CD4-positive, alpha-beta T cell treated with Interleukin-2 at 100 ng/mL for 4 hours (primary cell): ENCODE measurements around the gene GBX1.

ENCODE experiments used
- DNase-seq: peaks from one replicate; pipeline ENCODE4 v3.0.0-alpha.2; 2020; ENCODE audit warnings: low spot score

Gene GBX1

DNA sequence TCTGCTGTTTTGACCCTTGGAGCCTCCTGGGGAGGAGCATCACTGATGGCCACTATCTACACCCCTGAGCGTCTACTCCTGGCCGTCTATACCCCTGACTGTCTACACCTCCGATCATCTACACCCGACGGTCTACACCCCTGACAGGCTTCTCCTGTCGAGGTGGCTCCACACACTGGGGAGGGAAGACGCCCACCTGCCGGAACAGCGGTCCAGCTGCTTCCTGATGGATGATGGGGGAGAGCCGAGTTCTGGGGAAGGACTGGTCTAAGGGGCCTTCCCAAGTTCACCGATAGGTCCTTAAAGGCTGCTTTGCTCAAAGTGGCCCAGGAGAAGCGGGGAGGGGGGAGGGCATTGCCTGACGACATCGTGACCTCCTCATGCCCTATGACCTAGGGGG lies 39.4 kb downstream of the GBX1 start:
- DNase-seq, result no peak

DNA sequence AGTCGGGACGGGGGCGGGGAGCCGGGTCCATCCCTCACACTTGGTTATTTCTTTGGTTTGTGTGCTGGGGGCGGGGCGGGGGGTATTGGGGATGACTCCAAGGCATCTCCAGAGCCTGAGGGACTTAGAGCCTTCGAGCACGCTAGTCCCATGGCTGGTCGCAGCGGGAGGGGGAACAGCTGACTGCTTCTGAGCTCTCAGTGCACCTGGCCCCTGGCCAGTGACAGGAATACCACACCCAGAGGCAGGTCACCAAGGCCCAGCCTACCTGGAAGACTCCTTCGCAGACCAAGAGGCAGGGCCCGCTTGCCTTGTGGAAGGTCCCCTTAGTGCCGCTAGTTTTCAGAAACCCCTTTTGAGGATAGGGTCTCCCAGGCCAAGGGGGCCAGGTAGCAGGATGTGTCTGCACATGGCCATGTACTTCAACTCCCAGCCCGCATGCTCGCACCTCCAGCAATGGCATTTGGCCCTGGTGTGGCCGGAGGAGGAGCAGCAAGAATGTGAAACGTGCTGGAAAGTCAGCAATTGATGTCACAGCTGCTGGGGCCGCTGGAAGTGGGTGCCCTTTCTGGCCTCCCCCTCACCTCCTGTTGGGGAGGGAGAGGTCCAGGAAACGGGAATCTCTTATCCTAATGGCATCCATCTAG lies 40.9 kb downstream of the GBX1 start:
- no peak for DNase-seq

DNA sequence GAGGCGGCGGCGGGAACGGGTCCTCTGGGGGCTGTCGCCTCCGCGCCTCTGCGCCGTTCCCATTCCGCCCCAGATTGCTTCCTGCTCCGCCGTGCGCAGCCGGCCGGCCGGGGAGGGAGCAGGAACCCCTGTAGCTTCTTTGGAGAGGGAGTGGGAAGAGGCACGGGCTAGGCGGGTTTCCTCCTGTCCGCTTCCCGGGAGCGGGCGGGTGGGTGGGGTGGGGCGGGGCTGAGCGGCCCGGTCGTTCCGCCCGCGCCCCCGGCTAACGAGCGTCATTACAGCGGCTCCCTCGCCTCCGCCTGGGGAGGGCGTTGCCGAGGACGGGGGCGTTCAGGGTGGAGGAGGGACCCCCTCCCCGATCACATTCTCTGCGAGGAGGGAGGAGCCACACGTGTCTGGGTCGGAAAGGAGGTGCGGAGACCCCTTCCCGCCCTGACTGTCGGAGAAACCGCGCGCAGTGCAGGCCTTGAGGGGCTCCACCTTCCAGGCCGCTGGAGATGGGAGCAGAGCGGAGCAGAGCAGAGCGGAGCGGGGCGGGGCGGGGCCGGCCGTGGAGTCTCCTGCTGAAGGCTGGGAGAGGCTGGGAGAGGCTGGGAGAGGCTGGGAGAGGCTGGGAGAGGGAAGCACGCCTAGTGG lies 41.5 kb downstream of the GBX1 start:
- no peak for DNase-seq

DNA sequence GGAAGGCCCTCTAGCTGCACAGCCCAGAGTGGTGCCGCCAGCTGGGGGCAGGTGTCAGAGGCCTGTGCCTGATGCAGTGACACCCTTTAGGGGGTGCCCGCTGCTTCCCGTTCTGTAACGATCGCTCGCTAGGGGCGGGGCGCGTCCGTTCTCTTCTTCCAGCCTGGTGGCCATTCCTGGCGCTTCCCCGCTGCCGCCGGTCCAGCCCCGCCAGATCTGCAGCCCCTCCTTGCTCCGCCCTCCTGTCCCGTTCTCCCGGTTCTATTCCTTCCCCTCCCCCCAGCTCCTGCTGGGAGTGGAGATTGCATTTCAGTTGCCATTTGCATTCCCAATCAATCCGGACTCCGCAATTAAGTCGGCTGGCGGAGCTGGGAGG lies 42.0 kb downstream of the GBX1 start:
- DNase-seq, result no peak

DNA sequence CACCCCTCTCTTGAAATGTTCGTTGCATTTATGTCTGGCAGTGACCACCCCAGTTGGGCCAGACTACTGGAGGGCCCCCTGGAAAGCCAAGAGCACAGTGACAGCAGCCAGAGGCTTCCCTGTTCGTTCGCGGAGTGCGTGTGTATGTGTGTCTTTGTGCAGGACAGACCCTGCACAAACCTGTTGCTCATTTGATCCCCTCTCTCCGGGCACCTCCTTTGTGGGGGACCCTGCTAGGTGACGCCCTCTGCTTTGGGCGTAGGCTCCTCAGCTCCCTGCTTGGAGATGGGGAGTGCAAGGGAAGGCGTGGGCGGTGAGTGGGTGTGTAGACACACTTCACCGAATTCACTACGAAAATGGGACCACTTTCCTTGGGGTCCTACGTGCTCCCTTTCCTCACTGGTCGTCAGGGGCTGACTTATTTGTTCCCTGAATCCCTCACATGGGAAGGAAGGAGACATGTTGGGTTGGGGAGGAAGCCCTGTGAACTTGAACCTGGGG lies 42.5 kb downstream of the GBX1 start:
- DNase-seq, result no peak

DNA sequence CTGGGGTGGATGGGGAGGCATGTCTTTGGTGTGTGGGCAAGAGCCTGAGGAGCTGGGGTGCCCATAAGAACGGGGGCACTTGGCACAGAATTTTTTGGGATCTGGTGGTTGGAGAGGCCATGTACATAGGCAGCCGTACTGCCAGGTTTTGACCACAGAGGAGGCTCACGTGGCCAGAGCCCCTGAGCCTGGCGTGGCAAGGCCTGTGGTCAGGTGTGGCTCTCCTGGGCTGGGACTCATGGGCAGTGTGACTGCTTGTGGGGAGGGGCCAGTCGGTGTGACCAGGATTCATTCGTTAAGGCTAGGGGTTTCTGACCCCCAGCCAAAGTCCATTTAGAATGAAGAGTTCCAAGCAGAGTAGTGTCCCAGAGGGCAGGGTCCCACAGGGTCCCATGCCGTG lies 43.0 kb downstream of the GBX1 start:
- DNase-seq, result no peak

DNA sequence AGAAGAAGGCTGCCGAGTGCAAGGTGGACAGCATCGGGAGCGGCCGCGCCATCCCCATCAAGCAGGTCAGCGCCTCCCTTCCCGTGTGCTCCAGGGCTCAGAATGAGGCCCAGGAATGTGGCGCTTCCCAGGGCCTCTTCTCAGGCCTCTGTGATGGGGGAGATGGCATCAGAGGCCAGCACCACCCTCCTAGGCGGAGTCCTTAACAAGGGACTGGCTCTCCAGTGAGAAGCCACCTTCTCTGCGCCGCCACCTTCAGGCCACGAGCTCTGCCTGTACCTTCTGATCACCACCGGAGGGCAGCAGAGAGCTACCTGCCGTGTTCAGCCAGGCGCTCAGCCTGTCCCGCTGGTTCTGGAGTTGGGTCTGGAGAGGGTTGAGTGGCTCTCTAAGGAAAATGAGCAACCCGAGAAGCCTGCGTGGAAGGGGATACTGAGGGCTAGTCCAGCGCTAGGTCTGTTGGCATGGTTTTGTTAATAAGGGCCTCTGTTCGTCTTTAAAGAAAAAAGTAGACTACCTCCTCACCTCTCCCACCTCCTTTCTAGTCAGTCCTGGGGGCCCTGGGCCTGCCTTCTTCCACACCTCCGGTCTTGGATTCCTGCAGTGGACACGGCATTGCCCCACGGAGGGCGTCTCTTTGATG lies 43.6 kb downstream of the GBX1 start:
- peak; percentile 87 for DNase-seq

DNA sequence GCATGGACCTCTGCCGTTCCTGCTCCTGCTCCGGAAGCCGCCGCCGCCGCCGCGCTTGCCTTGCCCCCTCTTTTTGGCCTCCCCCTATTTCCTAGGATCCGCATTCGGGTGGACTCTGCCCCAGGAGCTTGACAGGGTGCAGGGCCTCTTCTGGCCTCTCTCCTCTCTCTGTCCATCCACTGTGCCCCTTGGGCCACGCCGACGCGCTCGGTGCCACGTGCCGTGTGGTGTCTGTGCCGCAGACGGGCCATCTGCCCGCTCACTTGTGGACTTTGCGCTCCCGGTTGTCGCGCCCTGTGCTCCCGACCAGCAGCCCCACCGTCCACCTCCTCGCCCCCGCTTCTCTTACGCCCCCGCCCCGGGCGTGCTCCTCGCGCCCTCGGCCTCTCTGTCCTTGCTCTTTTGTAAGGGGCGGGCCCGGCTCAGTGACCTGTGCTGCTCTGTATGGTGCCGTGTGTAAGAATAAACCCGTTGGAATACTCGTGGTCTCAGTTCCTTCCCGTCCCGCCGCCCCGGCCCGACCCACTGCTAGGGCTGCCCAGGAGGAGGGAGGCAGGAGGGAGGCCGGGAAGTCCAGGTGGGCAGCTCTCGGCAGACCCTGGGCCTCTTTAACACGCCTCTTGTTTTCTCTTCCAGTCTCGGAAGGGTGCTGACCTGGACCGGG lies 44.2 kb downstream of the GBX1 start:
- DNase-seq, result no peak

DNA sequence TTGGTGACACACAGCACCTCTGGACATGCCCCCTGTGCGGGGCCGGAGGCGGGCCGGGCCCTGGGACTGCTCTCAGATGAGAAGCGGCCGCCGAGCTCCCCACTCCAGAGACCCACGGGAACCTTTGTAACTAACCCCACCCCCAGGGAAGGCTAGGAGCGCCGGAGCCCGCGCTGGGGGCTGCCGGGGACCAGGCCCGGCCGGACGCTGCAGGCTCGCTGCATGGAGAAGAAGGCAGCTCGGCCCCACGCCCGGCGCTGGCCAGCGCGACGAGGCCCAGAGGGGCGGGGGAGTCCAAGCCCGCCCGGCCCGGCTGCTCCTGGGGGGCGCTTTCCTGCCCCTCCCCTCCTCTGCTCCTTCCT lies 44.7 kb downstream of the GBX1 start:
- no peak for DNase-seq

DNA sequence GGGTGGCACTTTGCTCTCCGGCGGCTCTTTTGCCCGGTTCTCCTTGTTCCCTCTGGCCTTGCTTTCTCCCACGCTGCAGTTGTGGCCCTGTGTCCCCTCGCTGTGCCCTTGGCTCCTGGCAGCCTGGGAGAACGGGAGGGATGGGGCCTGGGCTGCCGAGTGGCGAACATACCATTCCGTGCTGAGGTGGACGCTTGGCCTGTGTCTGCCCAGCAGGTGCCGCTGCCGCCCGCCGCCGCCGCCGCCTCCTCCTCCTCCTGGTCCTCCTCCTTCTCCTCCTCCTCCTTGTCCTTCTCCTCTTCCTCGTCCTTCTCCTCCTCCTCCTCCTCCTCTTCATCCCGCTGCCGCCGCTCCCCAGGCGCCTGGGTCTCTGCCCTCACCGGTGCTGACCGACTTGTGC lies 45.2 kb downstream of the GBX1 start:
- DNase-seq, result no peak

DNA sequence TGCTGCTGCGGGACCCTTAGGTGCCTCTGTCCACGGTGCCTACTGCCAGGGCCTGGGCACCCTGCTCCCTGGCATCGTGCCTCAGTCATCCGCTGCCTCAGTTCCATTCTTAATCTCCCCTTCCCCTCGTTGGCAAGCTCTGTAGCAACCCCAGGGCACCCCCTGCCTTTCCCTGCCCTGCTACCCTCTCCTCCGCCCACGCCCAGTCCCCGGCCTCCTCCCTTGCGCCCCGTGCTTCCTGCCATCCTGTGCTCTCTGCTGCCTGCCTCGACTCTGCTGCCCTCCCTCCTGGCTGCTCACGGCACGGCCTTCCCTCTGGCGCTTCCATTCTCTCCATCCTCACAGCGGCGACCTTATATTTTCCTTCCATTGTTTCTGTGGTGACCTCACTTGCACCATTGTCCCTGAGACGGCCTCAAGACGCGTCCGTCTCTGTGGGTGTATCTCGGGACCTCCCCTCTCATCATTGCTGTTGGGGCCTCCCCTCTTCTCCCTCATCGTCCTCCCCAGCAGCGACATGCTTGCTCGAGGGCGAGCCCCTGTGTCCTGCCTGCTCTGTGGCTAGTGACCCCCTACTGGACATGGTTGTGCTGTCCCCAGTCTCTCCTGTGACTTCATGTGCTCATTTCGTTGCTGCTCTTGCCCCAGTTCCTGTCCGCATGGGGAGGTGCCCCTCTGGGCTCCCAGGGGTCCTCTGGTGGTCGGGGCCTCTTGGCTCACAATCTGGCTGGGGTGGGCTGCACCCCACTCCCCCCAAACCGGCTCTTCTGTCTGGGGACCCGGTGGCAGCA lies 45.9 kb downstream of the GBX1 start:
- no peak for DNase-seq

DNA sequence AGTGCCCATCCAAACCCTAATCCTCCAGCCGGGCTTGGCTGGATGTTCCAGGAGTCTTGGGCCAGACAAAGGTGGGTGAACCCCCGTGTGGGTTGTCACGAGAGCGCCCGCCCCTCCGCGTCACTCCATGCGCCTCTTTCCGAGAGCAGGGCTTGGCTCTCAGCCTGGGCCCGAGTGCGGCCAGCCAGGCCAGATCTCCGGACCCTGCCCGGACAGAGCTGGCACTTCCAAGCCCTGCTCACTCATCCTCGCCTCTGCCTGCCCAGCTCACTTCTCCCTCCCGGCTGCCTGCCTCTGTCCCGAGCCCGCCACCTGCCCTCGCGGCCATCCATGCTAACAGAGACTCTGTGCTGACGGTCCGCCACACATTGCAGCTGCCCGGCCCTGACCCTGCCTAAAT lies 46.6 kb downstream of the GBX1 start:
- DNase-seq, result no peak

DNA sequence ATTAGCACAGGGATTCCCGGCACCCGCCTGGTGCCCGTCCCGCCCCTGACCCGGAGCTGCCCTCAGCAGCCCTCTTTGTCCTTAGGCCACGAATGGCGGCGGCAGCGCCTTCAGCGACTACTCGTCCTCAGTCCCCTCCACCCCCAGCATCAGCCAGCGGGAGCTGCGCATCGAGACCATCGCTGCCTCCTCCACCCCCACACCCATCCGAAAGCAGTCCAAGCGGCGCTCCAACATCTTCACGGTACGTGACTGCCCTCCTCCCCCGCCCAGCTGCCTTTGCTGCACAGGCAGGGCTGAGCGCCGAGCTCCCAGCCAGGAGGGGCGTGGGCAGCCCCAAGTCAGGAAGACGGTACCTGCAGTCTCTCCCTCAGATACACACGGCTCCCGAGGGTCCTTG lies 47.6 kb downstream of the GBX1 start:
- no peak for DNase-seq

DNA sequence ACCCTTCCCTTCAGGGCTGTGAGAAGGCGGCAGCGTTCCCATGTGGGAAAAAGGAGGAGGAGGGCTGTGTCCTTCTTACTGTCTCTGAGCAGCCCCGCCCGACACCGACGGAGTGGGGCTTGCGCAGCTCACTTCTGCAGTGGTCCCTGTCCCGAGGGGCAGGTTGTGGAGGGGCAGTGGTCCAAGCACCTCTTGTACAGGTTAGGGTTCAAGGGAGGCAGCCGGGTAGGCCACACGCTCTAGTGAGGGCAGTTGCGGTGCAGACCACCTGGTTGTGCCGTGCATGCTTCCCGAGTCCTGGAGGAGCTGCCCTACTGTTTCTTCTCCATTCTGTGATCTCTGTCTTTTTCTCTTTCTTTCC lies 48.5 kb downstream of the GBX1 start:
- no peak for DNase-seq

DNA sequence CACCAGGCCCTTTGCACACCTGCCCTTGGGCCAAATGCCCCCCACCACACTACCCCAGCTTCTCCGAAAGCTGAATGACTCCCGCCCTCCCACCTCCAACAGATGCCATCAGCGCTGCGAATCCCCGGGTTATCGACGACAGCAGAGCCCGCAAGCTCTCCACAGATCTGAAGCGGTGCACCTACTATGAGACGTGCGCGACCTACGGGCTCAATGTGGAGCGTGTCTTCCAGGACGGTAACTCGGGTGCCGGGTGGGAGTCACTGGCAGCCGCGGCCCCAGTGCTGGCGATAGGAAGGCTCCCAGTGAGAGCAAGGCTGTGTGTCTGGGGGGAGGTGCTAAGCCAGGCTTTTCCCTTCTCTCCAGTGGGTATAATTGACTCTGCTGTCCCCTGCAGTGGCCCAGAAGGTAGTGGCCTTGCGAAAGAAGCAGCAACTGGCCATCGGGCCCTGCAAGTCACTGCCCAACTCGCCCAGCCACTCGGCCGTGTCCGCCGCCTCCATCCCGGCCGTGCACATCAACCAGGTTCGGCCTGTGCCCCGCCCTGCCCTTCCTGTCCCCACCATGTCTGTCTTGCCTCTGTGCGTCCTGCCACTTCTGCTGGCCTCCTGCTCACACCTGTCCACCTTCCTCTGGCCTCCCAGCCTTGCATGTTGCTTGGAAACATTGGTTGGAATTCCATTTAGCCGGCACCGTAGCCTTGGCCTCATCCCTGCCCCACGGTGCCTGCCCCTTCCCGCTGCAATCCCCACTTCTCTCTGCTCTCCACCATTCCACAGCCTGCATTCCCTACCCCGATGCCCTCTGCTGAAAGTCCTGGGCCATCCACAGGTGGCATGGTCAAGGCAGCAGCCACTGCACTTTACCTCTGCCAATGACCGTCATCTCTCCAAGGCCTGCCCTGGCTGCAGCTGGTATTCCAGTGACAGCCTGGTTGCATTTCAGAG lies 49.1 kb downstream of the GBX1 start:
- no peak for DNase-seq

DNA sequence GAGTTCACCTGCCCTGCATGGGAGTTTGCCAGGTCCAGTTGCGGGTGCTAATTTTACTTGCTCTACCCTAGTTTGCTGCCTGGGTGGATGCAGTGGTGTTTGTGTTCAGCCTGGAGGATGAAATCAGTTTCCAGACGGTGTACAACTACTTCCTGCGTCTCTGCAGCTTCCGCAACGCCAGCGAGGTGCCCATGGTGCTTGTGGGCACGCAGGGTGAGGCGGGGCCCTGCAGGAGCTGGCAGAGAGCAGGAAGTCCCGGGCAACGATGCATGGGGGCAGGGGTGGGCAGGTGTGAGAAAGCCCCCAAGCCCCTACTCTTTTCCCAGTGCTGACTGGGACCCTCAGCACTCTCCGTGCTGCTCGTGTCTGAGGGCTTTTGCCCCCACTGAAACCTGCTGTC lies 49.9 kb downstream of the GBX1 start:
- DNase-seq, result peak; percentile 58

DNA sequence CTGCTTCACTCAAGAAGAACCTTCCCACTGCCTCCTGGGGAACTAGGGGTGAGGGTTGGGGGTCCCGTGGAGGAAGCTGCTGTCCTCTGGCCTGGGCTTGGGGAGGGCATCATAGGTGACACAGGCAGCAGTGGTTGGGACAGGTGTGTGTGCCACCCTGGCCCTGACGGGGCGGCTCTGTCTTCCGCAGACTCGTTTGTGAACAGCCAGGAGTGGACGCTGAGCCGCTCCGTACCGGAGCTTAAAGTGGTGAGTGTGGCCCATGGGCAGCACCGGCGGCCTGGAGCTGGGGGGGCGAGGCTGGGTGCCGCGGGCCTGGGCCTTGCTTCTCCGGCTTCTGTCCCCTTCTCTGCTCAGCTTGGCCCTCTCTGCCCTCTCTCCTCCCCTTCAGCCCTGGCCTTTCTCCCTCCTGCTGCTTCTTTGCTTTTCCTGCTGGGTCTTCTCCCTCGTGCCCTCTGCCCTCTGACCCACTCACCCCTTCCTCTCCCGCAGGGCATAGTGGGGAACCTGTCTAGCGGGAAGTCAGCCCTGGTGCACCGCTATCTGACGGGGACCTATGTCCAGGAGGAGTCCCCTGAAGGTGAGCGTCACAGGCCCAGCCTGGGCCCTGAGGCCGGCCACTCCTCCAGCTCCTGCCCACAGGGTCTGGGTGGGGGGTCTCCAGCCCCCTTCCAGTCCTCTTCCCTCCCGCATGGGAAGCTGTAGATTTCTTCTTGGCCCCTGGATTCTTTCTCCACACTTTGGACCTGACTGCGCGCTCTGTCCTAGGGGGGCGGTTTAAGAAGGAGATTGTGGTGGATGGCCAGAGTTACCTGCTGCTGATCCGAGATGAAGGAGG lies 50.7 kb downstream of the GBX1 start:
- DNase-seq, result no peak

DNA sequence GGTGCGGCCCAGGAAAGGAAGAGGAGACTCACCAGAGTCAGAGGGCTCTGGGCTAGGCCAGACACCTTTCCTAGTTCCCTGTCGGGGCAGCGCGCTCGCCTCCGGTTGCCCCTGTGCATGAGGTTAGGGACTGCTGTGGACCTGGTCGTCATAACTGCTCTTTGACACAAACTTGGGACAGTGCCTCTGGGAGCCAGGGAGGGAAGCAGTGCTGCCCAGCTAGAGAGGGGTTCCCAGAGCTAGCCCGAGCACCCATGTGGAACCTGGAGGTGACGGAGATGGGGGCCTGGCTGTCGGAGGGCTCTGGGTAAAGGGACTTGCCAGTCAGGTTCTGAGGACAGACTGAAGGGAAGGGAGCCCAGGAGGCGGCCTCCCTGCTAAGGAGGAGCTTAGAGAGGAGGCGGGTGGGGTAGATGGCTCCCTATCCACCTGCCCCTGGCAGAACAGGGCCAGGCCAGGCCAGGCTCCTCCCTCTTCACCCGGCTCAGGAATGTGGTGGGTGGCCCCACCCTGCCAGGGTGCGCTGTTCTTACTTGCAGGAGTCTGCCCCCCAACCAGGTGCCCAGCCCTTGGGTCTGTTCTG lies 51.6 kb downstream of the GBX1 start:
- DNase-seq, result no peak

DNA sequence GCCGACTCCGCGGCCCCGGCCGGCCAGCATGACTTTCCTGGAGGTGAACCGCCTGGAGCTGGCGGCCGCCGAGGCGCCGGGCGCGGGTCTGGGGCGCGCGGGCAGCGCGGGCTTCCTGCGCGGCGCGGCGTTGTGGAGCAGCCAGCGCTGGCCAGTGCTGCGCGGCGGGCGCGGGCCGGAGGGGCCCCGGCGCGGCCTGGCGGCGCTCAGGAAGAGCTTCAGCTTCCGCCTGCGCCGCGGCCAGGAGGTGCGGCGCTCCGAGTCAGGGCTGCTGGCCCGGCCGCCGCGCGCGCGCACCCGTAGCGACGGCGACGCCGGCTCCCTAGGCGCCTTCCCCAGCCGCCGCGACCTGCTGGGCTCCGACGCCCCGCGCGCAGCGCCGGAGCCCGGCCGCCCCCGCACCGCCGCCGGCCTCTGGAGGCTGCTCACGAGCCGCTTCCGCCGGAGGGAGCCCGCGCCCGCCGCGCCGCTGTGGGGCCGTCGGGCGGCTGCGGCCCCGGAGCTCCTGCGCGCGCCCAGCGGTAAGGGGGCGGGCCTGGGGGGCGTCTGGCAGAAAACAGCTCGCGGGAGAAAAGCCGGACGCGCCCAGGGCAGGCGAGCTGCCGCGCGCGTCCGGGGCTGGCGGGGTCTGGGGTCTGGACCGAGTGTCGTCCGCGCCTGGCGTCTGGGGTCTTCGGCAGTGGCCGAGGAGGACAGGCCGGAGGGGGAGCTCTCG lies 52.2 kb downstream of the GBX1 start:
- DNase-seq, result peak; percentile 10
